ENCODE measurements around the gene ATP6AP1.

ATP6AP1 gene

DNA sequence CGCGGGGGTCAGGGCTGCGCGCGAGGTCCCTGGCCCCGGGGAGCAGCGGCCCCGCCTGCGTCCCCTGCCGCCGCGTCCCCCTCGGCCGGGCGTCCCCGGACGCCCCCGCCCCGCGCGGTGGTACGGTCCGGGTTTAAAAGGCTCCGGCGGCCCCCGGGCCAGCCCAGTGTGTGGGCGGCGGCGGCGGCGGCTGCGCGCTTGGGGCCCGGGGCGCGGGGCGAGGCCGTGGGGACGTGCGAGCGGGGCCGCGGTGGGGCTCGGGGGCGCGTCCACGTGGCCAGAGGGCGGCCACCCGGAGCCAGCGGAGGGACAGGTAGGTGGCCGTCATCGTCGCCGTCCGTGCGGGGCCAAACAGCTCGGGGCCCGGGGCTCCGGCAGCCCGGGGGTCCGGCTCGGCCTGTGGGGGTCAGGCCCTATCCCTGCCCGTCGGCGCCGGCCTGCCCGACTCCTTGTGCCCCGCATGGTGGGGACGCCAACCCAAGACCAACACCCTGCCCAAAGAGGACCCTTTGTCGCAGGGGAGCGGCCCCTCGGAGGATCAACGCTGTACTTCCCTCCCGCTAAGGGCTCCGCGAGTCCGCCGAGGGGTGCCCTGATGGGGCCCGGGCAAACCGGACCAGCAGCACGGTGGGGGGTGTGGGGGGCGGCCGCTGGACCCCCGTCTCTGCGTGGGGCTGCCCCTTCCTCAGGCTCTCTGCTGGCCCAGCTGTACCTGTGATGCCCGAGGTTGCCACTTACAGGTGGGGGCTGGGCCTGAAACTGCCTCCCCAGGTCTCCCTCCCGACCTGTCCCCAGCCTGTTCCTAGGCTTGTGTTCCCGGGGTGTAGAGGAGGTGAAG lies 29.9 kb downstream of the ATP6AP1 start, which contains the start of gene PLXNA3:
Gene PLXNA3 (plus strand): TSS at position 166 of the 838 bp plus-strand sequence. CDS start 1,903 bp downstream, outside the sequence.
- DNase-seq (ENCODE audit: low spot score): peak; percentile 44
- peak within 1 kb of the TSS; percentile 73 for H3K27ac ChIP-seq
- CTCF ChIA-PET: no interaction called here
- TF ChIP-seq, protein P1, sequence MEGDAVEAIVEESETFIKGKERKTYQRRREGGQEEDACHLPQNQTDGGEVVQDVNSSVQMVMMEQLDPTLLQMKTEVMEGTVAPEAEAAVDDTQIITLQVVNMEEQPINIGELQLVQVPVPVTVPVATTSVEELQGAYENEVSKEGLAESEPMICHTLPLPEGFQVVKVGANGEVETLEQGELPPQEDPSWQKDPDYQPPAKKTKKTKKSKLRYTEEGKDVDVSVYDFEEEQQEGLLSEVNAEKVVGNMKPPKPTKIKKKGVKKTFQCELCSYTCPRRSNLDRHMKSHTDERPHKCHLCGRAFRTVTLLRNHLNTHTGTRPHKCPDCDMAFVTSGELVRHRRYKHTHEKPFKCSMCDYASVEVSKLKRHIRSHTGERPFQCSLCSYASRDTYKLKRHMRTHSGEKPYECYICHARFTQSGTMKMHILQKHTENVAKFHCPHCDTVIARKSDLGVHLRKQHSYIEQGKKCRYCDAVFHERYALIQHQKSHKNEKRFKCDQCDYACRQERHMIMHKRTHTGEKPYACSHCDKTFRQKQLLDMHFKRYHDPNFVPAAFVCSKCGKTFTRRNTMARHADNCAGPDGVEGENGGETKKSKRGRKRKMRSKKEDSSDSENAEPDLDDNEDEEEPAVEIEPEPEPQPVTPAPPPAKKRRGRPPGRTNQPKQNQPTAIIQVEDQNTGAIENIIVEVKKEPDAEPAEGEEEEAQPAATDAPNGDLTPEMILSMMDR (conservative IDR thresholded peaks at IDR 0.05; ENCODE audit: low read depth): no peak
- POLR2A ChIA-PET (ENCODE audit: low non-redundant PET): interaction anchor here (0.6 kb wide), 1 partner anchor 20 kb away, joined by 3 read pairs; no protein-coding TSS in a partner anchor

DNA sequence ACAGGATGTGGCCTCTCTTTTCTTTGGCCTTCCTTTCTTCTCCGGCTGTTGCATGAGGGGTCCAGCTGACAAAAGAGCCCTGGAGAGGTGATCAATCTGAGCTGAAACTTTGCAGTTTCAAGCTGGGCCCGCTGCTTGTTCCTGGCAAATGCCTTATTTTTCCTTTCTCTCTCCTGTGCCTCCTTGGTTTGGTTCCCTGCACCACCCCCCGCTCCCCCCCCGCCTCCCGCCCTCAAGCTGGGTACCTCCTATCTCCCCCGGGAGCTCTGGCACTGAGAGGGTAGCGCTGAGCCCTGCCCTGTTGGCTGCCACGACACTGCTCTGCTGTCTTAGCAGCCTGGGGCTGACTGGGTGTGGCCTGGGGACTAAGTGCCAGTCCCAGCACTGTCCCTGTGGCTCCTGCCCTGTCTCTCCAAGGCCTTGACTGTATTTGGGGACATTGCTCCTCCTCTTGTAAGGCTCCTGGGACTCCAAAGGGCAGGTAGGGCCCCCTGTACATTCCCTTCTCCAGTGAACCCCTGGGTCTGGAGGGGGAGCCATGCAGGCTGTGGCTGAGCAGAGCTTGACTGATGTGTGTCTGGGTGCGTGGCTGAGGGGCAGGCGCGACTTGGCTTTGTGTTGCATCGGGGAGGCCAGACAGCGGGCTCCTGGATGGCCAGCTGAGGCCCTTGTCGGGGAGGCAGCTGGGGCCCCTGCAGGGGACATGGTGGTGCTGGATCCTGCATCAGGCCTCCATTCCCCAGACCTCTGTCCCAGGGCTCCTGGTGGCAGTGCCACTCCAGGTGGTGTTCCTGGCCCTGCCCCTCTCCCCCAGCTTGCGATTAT lies 30.7 kb downstream of the ATP6AP1 start:
- DNase-seq (ENCODE audit: low spot score): no peak
- H3K27ac ChIP-seq: peak overlapping the region; percentile 73
- ChIA-PET CTCF (no interaction called here), POLR2A (ENCODE audit: low non-redundant PET) (interaction anchor here (1.0 kb wide), 1 partner anchor 85 kb away, joined by 3 read pairs; the partner anchor contains the start of gene FLNA)
- TF ChIP-seq, protein P1 (conservative IDR thresholded peaks at IDR 0.05; ENCODE audit: low read depth): no peak

DNA sequence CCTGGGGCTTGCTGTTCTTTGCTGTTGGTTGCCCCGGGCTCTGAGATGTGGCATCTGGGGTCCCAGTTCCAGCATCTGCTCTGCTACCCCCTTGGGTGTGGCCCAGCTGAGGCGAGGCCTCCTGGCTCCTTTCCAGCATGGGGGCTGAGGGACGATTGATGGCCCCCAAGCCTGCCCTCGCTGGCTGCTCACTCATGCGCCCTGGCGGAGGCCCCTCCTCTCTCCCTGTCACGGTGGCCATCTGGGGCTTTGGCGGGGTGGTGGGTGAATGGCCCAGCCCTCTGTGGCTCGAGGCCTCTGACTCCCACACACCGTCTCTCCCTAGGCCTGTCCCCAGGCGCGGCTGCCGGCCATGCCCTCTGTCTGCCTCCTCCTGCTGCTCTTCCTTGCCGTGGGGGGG lies 31.4 kb downstream of the ATP6AP1 start:
- ChIA-PET CTCF (interaction anchor here (0.5 kb wide), 1 partner anchor 55 kb away, joined by 3 read pairs; no protein-coding TSS in a partner anchor), POLR2A (ENCODE audit: low non-redundant PET) (interaction anchor here (1.0 kb wide), 1 partner anchor 86 kb away, joined by 3 read pairs; the partner anchor contains the start of gene FLNA)
- no peak for DNase-seq (ENCODE audit: low spot score)
- TF ChIP-seq, protein P1 (conservative IDR thresholded peaks at IDR 0.05; ENCODE audit: low read depth): no peak
- H3K27ac ChIP-seq: peak overlapping the region; percentile 73

DNA sequence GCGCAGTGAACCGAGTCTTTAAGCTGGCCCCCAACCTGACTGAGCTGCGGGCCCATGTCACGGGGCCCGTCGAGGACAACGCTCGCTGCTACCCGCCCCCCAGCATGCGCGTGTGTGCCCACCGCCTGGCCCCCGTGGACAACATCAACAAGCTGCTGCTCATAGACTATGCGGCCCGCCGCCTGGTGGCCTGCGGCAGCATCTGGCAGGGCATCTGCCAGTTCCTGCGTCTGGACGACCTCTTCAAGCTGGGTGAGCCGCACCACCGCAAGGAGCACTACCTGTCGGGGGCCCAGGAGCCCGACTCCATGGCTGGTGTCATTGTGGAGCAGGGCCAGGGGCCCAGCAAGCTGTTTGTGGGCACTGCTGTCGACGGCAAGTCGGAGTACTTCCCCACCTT lies 31.8 kb downstream of the ATP6AP1 start:
- ChIA-PET POLR2A (ENCODE audit: low non-redundant PET) (interaction anchor here (1.0 kb wide), 1 partner anchor 86 kb away, joined by 3 read pairs; the partner anchor contains the start of gene FLNA), CTCF (interaction anchor here (0.5 kb wide), 1 partner anchor 55 kb away, joined by 3 read pairs; no protein-coding TSS in a partner anchor)
- TF ChIP-seq, protein P1 (conservative IDR thresholded peaks at IDR 0.05; ENCODE audit: low read depth): no peak
- no peak for DNase-seq (ENCODE audit: low spot score)
- peak overlapping the region; percentile 73 for H3K27ac ChIP-seq

DNA sequence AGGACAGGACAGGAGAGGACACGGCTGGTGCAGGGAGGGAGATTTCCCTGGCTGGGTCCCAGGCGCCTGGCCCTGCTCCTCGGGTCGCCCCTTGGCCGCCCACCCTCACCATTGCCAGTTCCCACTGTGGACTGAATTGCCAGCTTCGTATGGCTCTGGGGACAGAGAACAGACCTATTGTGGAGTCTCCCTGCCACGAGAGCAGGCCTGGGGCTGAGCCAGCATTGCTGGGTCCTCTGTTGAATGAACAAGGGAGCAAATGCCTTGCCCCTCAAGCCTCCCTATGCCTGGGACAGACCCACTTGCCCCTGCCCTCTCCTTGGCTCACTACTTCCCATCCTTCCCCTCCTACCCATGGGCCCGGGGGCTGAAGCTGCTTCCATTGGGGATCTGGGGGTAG lies 33.9 kb downstream of the ATP6AP1 start:
- DNase-seq (ENCODE audit: low spot score): no peak
- H3K27ac ChIP-seq: no peak overlapping the region
- POLR2A ChIA-PET (ENCODE audit: low non-redundant PET): no interaction called here
- CTCF ChIA-PET: no interaction called here
- TF ChIP-seq, protein P1 (conservative IDR thresholded peaks at IDR 0.05; ENCODE audit: low read depth): no peak

DNA sequence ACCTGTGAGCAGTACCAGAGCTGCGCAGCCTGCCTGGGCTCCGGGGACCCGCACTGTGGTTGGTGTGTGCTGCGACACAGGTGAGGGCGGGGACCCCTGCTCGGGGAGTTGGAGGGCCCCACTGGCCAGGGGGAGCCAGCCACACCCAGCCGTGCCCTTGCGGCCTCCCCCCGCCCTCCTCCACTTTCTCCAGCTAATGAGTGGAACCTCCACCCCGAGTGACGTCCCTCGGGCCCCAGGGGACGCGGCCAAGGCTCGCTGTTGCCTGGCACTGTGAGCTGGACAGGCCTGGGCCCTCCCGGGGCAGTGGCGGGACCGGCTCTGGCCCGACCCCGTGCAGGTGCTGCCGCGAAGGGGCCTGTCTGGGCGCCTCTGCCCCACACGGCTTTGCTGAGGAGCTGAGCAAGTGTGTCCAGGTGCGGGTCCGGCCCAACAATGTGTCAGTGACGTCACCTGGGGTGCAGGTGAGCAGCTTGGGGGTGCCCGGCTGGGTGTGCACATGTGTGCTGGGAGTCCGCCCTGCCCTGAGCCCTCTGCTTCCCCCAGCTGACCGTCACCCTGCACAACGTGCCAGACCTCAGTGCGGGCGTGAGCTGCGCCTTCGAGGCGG lies 35.2 kb downstream of the ATP6AP1 start:
- CTCF ChIA-PET: interaction anchor here (0.8 kb wide), 1 partner anchor 71 kb away, joined by 3 read pairs; no protein-coding TSS in a partner anchor
- DNase-seq (ENCODE audit: low spot score): no peak
- POLR2A ChIA-PET (ENCODE audit: low non-redundant PET): no interaction called here
- TF ChIP-seq, protein P1 (conservative IDR thresholded peaks at IDR 0.05; ENCODE audit: low read depth): no peak
- H3K27ac ChIP-seq: no peak overlapping the region
